A673 (cell line): ENCODE measurements around the gene SPRR1A. TPM values are rescaled to one million over a fixed set of nuclear protein-coding genes. Genes with fewer than 3 reads are reported as not detected.

ENCODE experiments used
- BruUV-seq: library from RNA; stranded (reverse); fragments of 400-500 nt; replicated peaks from 2 replicates; lab custom pipeline; 2021; lab: Mats Ljungman, UMichigan
- CTCF ChIA-PET: fragments of 300-600 bp; sonication (Branson Sonifier 250); formaldehyde crosslinking; loops from one replicate; lab custom pipeline; 2022; ENCODE audit warnings: antibody characterized with exemption; lab: Charles Lee
- POLR2A ChIA-PET: fragments of 300-600 bp; sonication (Branson Sonifier 250); formaldehyde crosslinking; loops from one replicate; lab custom pipeline; 2022; ENCODE audit warnings: antibody characterized with exemption; ENCODE audit not compliant: low non-redundant PET; lab: Charles Lee
- DNase-seq: peaks from one replicate; pipeline ENCODE4 v3.0.0-alpha.2; 2015; ENCODE audit warnings: low spot score
- H3K27ac ChIP-seq: fragments of 200-600 bp; sonication (generic); 2 replicates; pipeline ENCODE4 v1.5.1; 2016; ENCODE audit warnings: mixed run types, low read depth, mild to moderate bottlenecking, mixed read lengths, antibody characterized with exemption, low read length; ENCODE audit not compliant: poor library complexity, severe bottlenecking
- H3K27me3 ChIP-seq: fragments of 200-600 bp; sonication (generic); replicated peaks from 2 replicates; pipeline ENCODE4 v1.6.1; 2017; ENCODE audit warnings: mixed run types, low read depth, mild to moderate bottlenecking, mixed read lengths, antibody characterized with exemption, low read length; ENCODE audit not compliant: insufficient read depth, poor library complexity
- H3K36me3 ChIP-seq: fragments of 200-600 bp; sonication (generic); 2 replicates; pipeline ENCODE4 v1.6.1; 2016; ENCODE audit warnings: mixed run types, mild to moderate bottlenecking, mixed read lengths, antibody characterized with exemption, low read length; ENCODE audit not compliant: insufficient read depth, poor library complexity, severe bottlenecking
- H3K4me1 ChIP-seq: fragments of 200-600 bp; sonication (generic); 2 replicates; pipeline ENCODE4 v1.6.1; 2017; ENCODE audit warnings: mixed run types, mild to moderate bottlenecking, mixed read lengths, antibody characterized with exemption, low read length; ENCODE audit not compliant: insufficient read depth, poor library complexity, severe bottlenecking
- H3K4me3 ChIP-seq: fragments of 200-600 bp; sonication (generic); 2 replicates; pipeline ENCODE4 v1.5.1; 2016; ENCODE audit warnings: low read depth, mixed run types, mild to moderate bottlenecking, mixed read lengths, low read length; ENCODE audit not compliant: poor library complexity, severe bottlenecking
- H3K9me3 ChIP-seq: fragments of 200-600 bp; sonication (generic); 2 replicates; pipeline ENCODE4 v1.6.1; 2016; ENCODE audit warnings: mixed run types, low read depth, mild to moderate bottlenecking, mixed read lengths, antibody characterized with exemption, low read length; ENCODE audit not compliant: poor library complexity, severe bottlenecking
- CTCF ChIP-seq: fragments of 300-800, 200-600 bp; sonication (generic); conservative IDR thresholded peaks from 2 replicates; pipeline ENCODE4 v1.5.1; 2017; ENCODE audit warnings: low read depth, mild to moderate bottlenecking, antibody characterized with exemption, low read length, moderate library complexity, mixed read lengths
- EZH2 ChIP-seq: fragments of 200-600 bp; sonication (generic); IDR thresholded peaks from 2 replicates; pipeline ENCODE4 v1.6.1; 2017; ENCODE audit warnings: borderline replicate concordance, low read depth, mild to moderate bottlenecking, mixed read lengths, antibody characterized with exemption, low read length; ENCODE audit not compliant: poor library complexity, severe bottlenecking
- intact Hi-C: fragments of 100-400 bp; cut with micrococcal nuclease; formaldehyde crosslinking; loops from one replicate; pipeline ENCODE4 v1.10.0; 2022; ENCODE audit not compliant: unreplicated experiment
- total RNA-seq: library from RNA; stranded (reverse); gene quantifications from 2 replicates; pipeline ENCODE4 v1.2.3, GENCODE V29; 2021

SPRR1A gene
- total RNA-seq, 1 experiment from 2014 or later, result not detected

- no peak overlapping the region for H3K27ac ChIP-seq
- H3K4me1 ChIP-seq, result no peaks in the 10 kb centered on the region
- BruUV-seq, result no TSS peak
- peaks cover under 1% of the 10 kb centered on the region for H3K27me3 ChIP-seq
- DNase-seq, result no peak
- ChIA-PET POLR2A (no interaction called here), CTCF (no interaction called here)
- TF ChIP-seq EZH2, result no peak
- TF ChIP-seq CTCF, result no peak
- intact Hi-C loops, result no loop called here
- H3K9me3 ChIP-seq, result no peaks in the 10 kb centered on the region
- no peak overlapping the region for H3K4me3 ChIP-seq
- H3K36me3 ChIP-seq, result no peaks in the 10 kb centered on the region
Observed at GRCh38 chr1:152983234-152983633, 647 bp upstream of the SPRR1A start.

- DNase-seq, result no peak
- Histone ChIP-seq H3K4me3 (no peak overlapping the region), H3K27me3 (peaks cover 16% of the 10 kb centered on the region), H3K27ac (no peak overlapping the region), H3K36me3 (no peaks in the 10 kb centered on the region), H3K4me1 (no peaks in the 10 kb centered on the region), H3K9me3 (no peaks in the 10 kb centered on the region)
- no TSS peak for BruUV-seq
- intact Hi-C loops, result no loop called here
- POLR2A ChIA-PET, result no interaction called here
- TF ChIP-seq CTCF (no peak), EZH2 (no peak)
- CTCF ChIA-PET, result interaction anchor here (0.7 kb wide), 1 partner anchor 202 kb away, joined by 3 read pairs; no protein-coding TSS in a partner anchor
Observed at GRCh38 chr1:152986578-152986977, 2.7 kb downstream of the SPRR1A start.

- POLR2A ChIA-PET, result no interaction called here
- DNase-seq, result no peak
- TF ChIP-seq CTCF (no peak), EZH2 (no peak)
- BruUV-seq, result no TSS peak
- Histone ChIP-seq H3K4me3 (no peak overlapping the region), H3K36me3 (no peaks in the 10 kb centered on the region), H3K27me3 (peaks cover 16% of the 10 kb centered on the region), H3K27ac (no peak overlapping the region), H3K9me3 (no peaks in the 10 kb centered on the region), H3K4me1 (no peaks in the 10 kb centered on the region)
- intact Hi-C loops, result no loop called here
- CTCF ChIA-PET, result no interaction called here
Observed at GRCh38 chr1:152993186-152993585, 9.3 kb downstream of the SPRR1A start.
